GM23338 (cell line): Measurements from ENCODE around the gene RIPK1. TPM values are rescaled to one million over a fixed set of nuclear protein-coding genes. Genes with fewer than 3 reads are reported as not detected.

Experiments
- ETS1 ChIP-seq: IDR thresholded peaks from 2 replicates; pipeline ENCODE4 v1.6.1; 2016; ENCODE audit warnings: antibody characterized with exemption
- EZH2 ChIP-seq: fragments of 200-600 bp; sonication (generic); IDR thresholded peaks from one replicate; pipeline ENCODE4 v1.8.0; 2017; ENCODE audit warnings: antibody characterized with exemption, mild to moderate bottlenecking, low read depth; ENCODE audit not compliant: unreplicated experiment
- REST ChIP-seq: IDR thresholded peaks from one replicate; pipeline ENCODE4 v1.6.1; 2018; ENCODE audit warnings: antibody characterized with exemption; ENCODE audit not compliant: unreplicated experiment
- ZNF114 ChIP-seq: fragments of 250-450 bp; sonication (Bioruptor Pico); IDR thresholded peaks from 2 replicates; pipeline ENCODE4 v1.5.0; 2020; ENCODE audit warnings: mild to moderate bottlenecking, moderate library complexity
- ZNF331 ChIP-seq: fragments of 250-450 bp; sonication (Bioruptor Pico); IDR thresholded peaks from 2 replicates; pipeline ENCODE4 v1.5.0; 2020; ENCODE audit warnings: low read depth, mild to moderate bottlenecking, moderate library complexity
- ZNF462 ChIP-seq: fragments of 250-450 bp; sonication (Bioruptor Pico); IDR thresholded peaks from 2 replicates; pipeline ENCODE4 v1.5.0; 2020; ENCODE audit warnings: mild to moderate bottlenecking, moderate library complexity
- polyA plus RNA-seq: library from polyadenylated mRNA; unstranded; fragments of >200 nt; fragmentation: Nextera tagmentation; extraction: Ambion mirVana; gene quantifications from 2 replicates; pipeline ENCODE4 v1.2.1, GENCODE V29; 2016
- total RNA-seq: library from RNA; depleted of rRNA; stranded (reverse); fragments of >200 nt; shearing (Covaris generic); gene quantifications from 2 replicates; pipeline ENCODE4 v1.2.3, GENCODE V29; 2014

RIPK1 gene
- total and polyA plus RNA-seq, 2 experiments from 2014 or later: 5.7 to 19.4 TPM

DNA sequence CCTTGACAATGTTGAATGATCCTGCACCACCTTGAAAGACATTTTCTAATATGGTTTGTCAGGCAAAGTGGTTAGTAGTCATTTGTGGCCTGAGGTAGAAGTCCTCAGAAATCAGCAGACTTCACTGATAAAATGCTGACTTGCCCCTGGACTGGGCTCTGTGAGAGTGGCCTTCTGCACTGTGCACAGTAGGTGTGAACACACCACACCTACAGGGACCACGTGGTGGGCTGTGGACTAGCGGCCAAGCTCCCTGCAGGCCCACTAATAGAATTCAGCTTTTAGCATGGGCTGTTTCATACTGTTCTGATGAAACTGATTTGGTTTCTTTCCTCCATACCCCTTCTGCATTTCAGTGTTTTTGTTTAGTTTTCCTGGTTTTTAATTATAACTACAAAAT lies 57.5 kb downstream of the RIPK1 start (continued):
- TF ChIP-seq ZNF462 (no peak), ZNF331 (CRISPR knock-in tag) (no peak), REST (no peak), ETS1 (no peak), ZNF114 (no peak), EZH2 (no peak)
